Left renal pelvis (tissue), 4 donors: Measurements from ENCODE around the gene FAM193B. TPM values are rescaled to one million over a fixed set of nuclear protein-coding genes. Genes with fewer than 3 reads are reported as not detected.

ENCODE experiments used
- DNase-seq, 4 donors: peaks; one replicate each; pipeline ENCODE4 v3.0.0-alpha.2; 2013; ENCODE audit warnings: low read depth in 4 of 4, low spot score in 3 of 4
- polyA plus RNA-seq, 4 donors: library from polyadenylated mRNA; unstranded; fragments of 120-200 nt; gene quantifications; one replicate each; pipeline ENCODE4 v1.2.1, GENCODE V29; 2013; ENCODE audit not compliant: insufficient read length in 4 of 4

FAM193B gene
- 100 to 1,000 TPM in 1 of 4 donors, 10 to 100 TPM in 3; 59.7 to 127 (median 73.9) TPM for polyA plus RNA-seq

GRCh38 chr5:177554474-177555111, at the start of gene FAM193B:
FAM193B (minus strand) TSS chr5:177554563; CDS start chr5:177554458, 105 bp downstream.
- peak; percentile 70 to 82 (median 74) for DNase-seq

- no peak for DNase-seq
Measured at GRCh38 chr5:177604116-177604521, 49.8 kb upstream of the FAM193B start.

DNA sequence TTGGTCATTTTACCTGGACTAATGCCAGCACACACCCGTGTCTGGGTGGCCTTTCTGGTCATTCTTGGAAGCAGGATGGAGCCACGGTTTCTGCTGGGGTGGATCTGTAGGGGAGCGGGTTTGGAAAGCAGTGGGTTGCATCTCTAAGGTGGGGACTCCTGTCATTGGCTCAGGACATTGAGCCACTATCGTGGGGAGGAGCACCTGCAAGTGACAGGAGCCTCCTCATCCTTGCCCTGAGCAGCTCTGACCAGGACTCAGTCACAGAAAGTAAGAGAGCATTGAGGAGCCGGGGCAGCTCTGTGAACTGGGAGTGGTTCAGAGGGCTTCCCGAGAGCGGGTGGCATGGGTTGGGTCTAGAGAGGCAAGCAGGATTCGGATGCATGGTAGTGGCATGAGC, 49.3 kb upstream of the FAM193B start:
- no peak for DNase-seq

DNA sequence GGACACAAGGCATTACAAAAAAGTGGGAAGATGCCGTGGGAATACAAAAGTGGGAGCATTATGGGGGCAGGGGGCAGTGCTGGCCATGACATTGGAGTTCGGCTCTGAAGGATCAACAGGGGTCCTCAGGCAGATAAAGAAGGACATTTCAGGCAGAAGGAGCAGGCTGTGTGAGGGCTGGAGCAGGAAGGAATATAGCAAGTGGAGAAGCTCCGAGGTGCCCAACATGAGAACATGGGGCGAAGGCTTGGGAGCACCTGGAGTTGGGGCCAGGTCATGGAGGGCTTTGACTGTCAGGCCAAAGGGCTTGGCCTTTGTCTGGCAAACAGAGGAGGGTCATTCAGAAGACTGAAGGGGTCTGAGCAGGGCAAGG, 48.1 kb upstream of the FAM193B start:
- DNase-seq, result no peak

GRCh38 chr5:177601577-177602457, 47.5 kb upstream of the FAM193B start:
- no peak for DNase-seq

- no peak for DNase-seq
Measured at GRCh38 chr5:177601126-177601525, 46.8 kb upstream of the FAM193B start.

GRCh38 chr5:177600508-177601018, 46.2 kb upstream of the FAM193B start:
- no peak for DNase-seq

DNA sequence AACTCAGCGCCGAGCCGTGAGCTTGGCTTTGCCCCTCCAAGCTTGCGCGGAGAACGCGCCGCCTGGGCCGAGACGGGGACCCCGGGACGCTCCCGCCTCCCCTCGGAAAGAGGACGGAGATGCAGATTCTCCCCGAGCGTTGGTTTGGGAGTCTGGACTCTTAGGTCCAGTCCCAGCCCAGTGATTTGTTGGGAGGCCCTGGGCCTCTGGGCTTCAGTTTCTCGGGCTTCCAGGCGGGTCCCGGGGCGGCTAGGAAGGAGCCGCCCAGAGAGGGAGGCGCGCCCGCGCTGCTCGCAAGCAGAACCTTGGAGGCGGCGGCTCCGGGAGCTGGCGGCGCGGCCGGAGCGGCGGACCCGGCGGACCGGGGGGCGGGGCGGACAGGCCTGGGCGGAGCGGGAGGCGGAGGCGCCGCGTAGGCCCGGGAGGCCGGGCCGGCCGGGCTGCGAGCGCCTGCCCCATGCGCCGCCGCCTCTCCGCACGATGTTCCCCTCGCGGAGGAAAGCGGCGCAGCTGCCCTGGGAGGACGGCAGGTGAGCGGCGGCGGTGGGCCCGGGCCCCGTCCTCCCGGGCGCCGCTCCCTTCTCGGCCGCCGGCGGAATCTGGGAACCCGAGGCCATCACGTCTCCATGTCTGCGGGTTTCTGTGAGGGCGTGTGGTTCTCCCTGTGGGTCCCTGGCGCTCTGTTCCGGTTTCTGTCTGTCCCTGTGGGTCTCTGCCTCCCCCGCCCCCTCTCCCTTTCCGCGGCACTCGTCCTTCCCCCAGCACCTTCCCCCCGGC, 45.6 kb upstream of the FAM193B start, which contains the start of gene B4GALT7:
B4GALT7 (plus strand) TSS at position 402 of the 777 bp plus-strand sequence; CDS start at position 481, 79 bp downstream.
- peak in 3 of 4 donors; percentile 41 to 67 (median 63) for DNase-seq

DNA sequence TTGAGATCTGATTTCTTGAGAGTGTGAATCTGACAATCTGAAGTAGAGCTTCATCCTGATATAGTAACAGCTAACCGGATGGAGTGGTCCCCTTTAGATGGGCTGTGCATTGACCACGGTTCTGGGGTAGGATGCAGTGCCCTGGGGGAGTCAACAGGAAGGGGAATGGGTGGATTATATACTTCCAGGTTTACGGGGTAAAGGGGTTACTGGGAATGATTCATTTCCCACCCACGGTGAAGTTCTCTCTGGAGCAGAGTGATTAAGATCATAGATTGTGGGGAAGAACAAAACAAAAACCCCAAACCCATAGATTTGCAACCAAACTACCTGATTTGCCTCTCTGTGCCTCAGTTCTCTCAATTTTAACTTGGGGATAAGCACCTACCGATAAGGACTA, 44.1 kb upstream of the FAM193B start:
- DNase-seq, result no peak

- no peak for DNase-seq
Measured at GRCh38 chr5:177596775-177597238, 42.4 kb upstream of the FAM193B start.

GRCh38 chr5:177595991-177596774, 41.8 kb upstream of the FAM193B start:
- DNase-seq, result no peak

GRCh38 chr5:177595026-177595585, 40.7 kb upstream of the FAM193B start:
- DNase-seq, result no peak

DNA sequence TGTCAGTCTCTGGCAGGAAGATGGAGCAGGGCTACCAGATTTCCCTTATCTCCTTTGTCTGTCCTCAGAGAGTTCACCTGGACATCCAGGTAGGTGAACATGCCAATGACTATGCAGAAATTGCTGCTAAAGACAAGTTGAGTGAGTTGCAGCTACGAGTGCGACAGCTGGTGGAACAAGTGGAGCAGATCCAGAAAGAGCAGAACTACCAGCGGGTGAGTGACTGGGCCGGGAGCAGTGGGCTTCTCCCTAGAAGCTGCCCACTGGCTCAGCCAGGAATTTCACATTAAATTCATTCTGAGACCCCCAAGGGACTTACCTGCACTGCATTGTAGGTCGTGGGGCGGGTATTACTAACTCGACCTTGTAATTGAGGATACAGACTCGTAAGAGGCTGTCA, 39.7 kb upstream of the FAM193B start:
- no peak for DNase-seq

DNA sequence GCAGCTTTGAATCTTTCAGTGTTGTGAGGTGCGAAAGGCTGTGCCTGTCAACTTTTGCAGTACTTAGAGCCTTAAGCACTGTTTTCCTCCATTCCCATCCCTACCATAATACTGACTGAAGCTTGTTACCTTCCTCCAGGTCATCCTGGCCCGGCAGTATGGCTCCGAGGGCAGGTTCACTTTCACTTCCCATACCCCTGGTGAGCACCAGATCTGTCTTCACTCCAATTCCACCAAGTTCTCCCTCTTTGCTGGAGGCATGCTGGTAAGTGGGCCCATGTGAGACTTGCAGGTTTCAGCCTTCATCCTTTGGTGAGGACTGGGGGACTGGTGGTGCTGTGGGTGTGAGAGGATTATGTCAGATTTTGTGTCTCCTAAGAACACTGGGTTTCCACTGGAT, 39.1 kb upstream of the FAM193B start:
- no peak for DNase-seq

- no peak for DNase-seq
Measured at GRCh38 chr5:177592905-177593304, 38.5 kb upstream of the FAM193B start.

DNA sequence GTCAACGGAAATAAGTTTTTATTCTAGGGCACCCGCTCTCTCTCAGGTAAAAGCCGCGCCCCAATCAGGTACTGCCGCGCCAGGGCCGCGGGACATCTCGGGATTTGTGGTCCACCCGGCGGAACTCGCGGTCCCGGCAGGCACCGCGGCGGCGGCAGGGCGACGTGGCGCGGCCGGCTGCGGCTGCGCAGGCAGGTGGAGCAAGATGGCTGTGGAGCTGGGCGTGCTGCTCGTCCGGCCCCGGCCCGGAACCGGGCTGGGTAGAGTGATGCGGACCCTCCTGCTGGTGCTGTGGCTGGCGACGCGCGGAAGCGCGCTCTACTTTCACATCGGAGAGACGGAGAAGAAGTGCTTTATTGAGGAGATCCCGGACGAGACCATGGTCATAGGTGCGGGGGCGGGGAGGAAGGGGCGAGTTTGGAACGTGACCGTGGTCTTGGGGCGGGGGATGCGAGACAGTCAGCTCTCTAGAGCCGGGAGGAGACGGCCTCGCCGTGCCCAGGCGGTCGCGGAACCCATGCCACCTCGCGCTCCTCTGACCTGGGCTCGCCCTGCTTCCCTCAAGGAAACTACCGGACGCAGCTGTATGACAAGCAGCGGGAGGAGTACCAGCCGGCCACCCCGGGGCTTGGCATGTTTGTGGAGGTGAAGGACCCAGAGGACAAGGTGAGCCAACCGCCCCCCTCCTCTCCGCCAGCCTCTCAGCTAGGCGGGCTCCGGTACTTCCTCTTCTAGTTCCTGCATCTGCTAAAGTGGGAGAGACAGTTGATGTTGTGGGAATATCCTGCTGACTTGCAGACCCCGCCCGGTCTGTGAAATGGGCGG, 37.9 kb upstream of the FAM193B start, which contains the start of gene TMED9:
TMED9 (plus strand) TSS at position 194 of the 825 bp plus-strand sequence; CDS start at position 206, 12 bp downstream.
- DNase-seq, result peak in 3 of 4 donors; percentile 52 to 60 (median 56)

GRCh38 chr5:177591690-177592009, 37.3 kb upstream of the FAM193B start:
- DNase-seq, result no peak

- DNase-seq, result no peak
Measured at GRCh38 chr5:177590406-177590805, 36.0 kb upstream of the FAM193B start.
